GM21723 (cell line): Measurements from ENCODE around the gene GRIP1.

Experiments used
- ATAC-seq: cut with Tn5 transposase; IDR thresholded peaks from one replicate; pipeline ENCODE4 v1.9.1; 2021; ENCODE audit warnings: mild to moderate bottlenecking, moderate library complexity; ENCODE audit not compliant: unreplicated experiment

Gene GRIP1

GRCh38 chr12:66337381-66338010 lies 341.4 kb downstream of the GRIP1 start:
- no peak for ATAC-seq

- no peak for ATAC-seq
Observed at GRCh38 chr12:66335746-66336145, 343.1 kb downstream of the GRIP1 start.

GRCh38 chr12:66331814-66332213 lies 347.1 kb downstream of the GRIP1 start:
- ATAC-seq, result no peak

- ATAC-seq, result no peak
Observed at GRCh38 chr12:66331016-66331415, 347.9 kb downstream of the GRIP1 start.

- ATAC-seq, result no peak
Observed at GRCh38 chr12:66329941-66330340, 348.9 kb downstream of the GRIP1 start.

- ATAC-seq, result no peak
Observed at GRCh38 chr12:66323017-66323416, 355.9 kb downstream of the GRIP1 start.

GRCh38 chr12:66321435-66321834 lies 357.4 kb downstream of the GRIP1 start:
- ATAC-seq, result no peak

- no peak for ATAC-seq
Observed at GRCh38 chr12:66320996-66321395, 357.9 kb downstream of the GRIP1 start.

- no peak for ATAC-seq
Observed at GRCh38 chr12:66319266-66319954, 359.5 kb downstream of the GRIP1 start.

- ATAC-seq, result no peak
Observed at GRCh38 chr12:66314278-66314677, 364.6 kb downstream of the GRIP1 start.

- ATAC-seq, result no peak
Observed at GRCh38 chr12:66312189-66312588, 366.7 kb downstream of the GRIP1 start.

GRCh38 chr12:66309606-66310005 lies 369.3 kb downstream of the GRIP1 start:
- ATAC-seq, result no peak

- ATAC-seq, result no peak
Observed at GRCh38 chr12:66304296-66304900, 374.5 kb downstream of the GRIP1 start.

- peak; percentile 40 for ATAC-seq
Observed at GRCh38 chr12:66303316-66303804, 375.5 kb downstream of the GRIP1 start.

GRCh38 chr12:66302827-66303169 lies 376.1 kb downstream of the GRIP1 start:
- ATAC-seq, result no peak

GRCh38 chr12:66301944-66302826 lies 376.7 kb downstream of the GRIP1 start, which contains the start of gene HELB:
Gene HELB, plus strand, starts transcription at chr12:66302493. Its CDS starts 111 bp downstream, at chr12:66302604.
- peak; percentile 93 for ATAC-seq

- ATAC-seq, result no peak
Observed at GRCh38 chr12:66297923-66298322, 381.0 kb downstream of the GRIP1 start.
